EH (cell line): ENCODE results near the gene NUMB.
"Not testable (repeated sequence)": the region's sequence is repeated elsewhere in the genome, so short reads cannot be mapped to it uniquely, and the experiment has no call there.

Source experiments
- DNase-seq: peaks from one replicate; pipeline ENCODE4 v3.0.0-alpha.2; 2015; ENCODE audit warnings: low read depth

The NUMB gene

GRCh38 chr14:73465823-73466532, 7.6 kb upstream of the NUMB start:
- peak; percentile 69 for DNase-seq

- DNase-seq: peak; percentile 96
These were observed 5.1 kb upstream of the NUMB start for GRCh38 chr14:73463411-73463810.

- DNase-seq: peak; percentile 48
These were observed 4.5 kb upstream of the NUMB start for GRCh38 chr14:73462815-73463214.

GRCh38 chr14:73462048-73462715, 3.8 kb upstream of the NUMB start:
- DNase-seq: peak; percentile 40

GRCh38 chr14:73461478-73462047, 3.2 kb upstream of the NUMB start:
- DNase-seq: no peak

GRCh38 chr14:73460691-73461127, 2.4 kb upstream of the NUMB start:
- peak; percentile 62 for DNase-seq

- DNase-seq: no peak
These were observed 1.6 kb upstream of the NUMB start for GRCh38 chr14:73459959-73460358.

GRCh38 chr14:73457924-73458182, 493 bp downstream of the NUMB start:
- DNase-seq: no peak

- DNase-seq: peak; percentile 54
These were observed 1.1 kb downstream of the NUMB start for GRCh38 chr14:73457041-73457923.

- no peak for DNase-seq
These were observed 3.1 kb downstream of the NUMB start for GRCh38 chr14:73455294-73455693.

GRCh38 chr14:73452341-73453186, 5.8 kb downstream of the NUMB start:
- DNase-seq: peak; percentile 93

GRCh38 chr14:73443758-73444157, 14.6 kb downstream of the NUMB start:
- no peak for DNase-seq

GRCh38 chr14:73441286-73441685, 17.1 kb downstream of the NUMB start:
- no peak for DNase-seq

- no peak for DNase-seq
These were observed 19.4 kb downstream of the NUMB start for GRCh38 chr14:73438993-73439392.

GRCh38 chr14:73437206-73437605, 21.1 kb downstream of the NUMB start:
- no peak for DNase-seq

GRCh38 chr14:73432124-73432523, 26.2 kb downstream of the NUMB start:
- no peak for DNase-seq

- peak; percentile 10 for DNase-seq
These were observed 30.0 kb downstream of the NUMB start for GRCh38 chr14:73428353-73428824.

- peak; percentile 39 for DNase-seq
These were observed 30.7 kb downstream of the NUMB start for GRCh38 chr14:73427516-73428264.

- peak; percentile 85 for DNase-seq
These were observed 31.5 kb downstream of the NUMB start for GRCh38 chr14:73426877-73427276.

GRCh38 chr14:73424453-73424852, 33.9 kb downstream of the NUMB start:
- no peak for DNase-seq

GRCh38 chr14:73423092-73423491, 35.3 kb downstream of the NUMB start:
- not testable (repeated sequence) for DNase-seq
